Fibroblast of the aortic adventitia (primary cell): ENCODE data around the gene MEGF10. TPM values are rescaled to one million over a fixed set of nuclear protein-coding genes. Genes with fewer than 3 reads are reported as not detected.

ENCODE experiments used
- DNase-seq: peaks from one replicate; pipeline ENCODE4 v3.0.0-alpha.2; 2010; ENCODE audit warnings: low read depth
- H3K4me3 ChIP-seq: 2 replicates; pipeline ENCODE4 v1.5.1; 2011; ENCODE audit warnings: low read depth, mild to moderate bottlenecking, control low read depth, low read length, moderate library complexity
- CTCF ChIP-seq: IDR thresholded peaks from 2 replicates; pipeline ENCODE4 v1.5.1; 2011; ENCODE audit warnings: mild to moderate bottlenecking, low read length, control low read depth, inconsistent platforms; ENCODE audit not compliant: insufficient read depth
- total RNA-seq: library from RNA; depleted of rRNA; stranded (reverse); fragments of >200 nt; gene quantifications from 2 replicates; pipeline ENCODE4 v1.2.3, GENCODE V29; 2012; ENCODE audit warnings: low replicate concordance

MEGF10 gene
- total RNA-seq, 1 donor = not detected

DNA sequence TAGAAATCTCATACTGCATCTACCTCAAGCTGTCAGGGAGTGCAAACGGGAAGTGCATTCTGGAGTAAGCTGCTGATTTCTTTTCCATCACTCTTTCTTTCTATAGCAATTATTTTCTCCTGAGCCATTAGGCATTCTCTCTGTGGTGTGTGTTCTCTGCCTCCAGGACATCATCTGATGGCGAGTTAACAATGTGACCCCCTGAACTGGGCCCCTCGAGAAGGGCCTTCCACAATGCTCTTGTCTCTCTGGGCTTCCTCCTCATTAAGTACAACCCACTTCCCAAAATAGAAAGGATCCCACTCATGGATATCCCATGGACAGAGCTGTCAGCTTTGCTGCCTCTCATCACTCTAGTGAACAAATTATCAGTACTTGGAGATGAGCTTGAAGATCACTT, 130.2 kb downstream of the MEGF10 start:
- DNase-seq = no peak
- H3K4me3 ChIP-seq = no peak overlapping the region
- TF ChIP-seq CTCF = no peak

- no peak for DNase-seq
- no peak overlapping the region for H3K4me3 ChIP-seq
- no peak for TF ChIP-seq CTCF
Observed at GRCh38 chr5:127421471-127421870, 130.9 kb downstream of the MEGF10 start.

DNA sequence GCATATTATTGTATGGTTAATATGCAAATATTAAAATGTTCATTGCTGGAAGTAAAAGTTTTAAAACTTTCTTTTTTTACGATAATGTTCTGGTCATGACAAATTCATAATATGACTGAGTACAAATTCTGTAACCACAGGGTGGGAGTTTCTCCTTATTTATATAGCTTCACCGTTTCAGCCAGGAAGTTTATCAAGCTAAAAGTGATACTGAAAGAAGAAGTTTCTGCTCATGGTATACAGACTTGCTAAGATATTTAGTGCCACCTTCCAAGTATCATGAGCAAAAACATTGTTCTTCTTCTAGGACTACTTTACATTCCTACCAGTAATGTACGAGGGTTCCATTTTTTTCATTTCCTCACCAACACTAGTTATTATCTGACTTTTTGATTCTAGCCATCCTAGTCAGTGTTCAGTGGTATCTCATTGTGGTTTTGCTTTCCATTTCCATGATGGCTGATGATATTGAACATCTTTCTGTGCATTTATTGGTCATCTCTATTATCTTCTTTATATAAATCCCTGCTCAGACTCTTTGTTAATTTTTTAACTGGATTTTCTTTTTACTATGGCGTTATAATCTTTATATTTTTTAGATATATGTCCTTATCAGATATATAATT, 132.7 kb downstream of the MEGF10 start:
- no peak overlapping the region for H3K4me3 ChIP-seq
- TF ChIP-seq CTCF = no peak
- no peak for DNase-seq

DNA sequence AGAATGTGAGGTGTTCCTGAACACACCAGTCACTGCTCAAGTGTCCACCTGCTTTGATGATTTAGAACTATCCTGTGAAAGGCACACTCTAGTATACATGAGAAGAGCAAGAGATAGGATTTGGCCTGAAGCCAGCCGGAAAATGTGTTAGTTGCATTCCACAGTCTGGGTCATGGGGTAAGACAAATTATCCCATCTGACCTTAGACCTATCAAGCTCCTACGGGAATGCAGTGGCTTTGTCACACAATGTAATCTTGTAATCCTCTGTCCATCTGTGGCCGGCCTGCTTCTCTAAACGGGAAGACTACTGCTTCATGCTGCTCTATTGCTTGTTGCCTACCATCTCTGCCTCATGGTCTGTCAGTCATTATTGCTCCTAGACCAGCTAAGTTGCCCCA, 134.4 kb downstream of the MEGF10 start:
- TF ChIP-seq CTCF = no peak
- no peak overlapping the region for H3K4me3 ChIP-seq
- DNase-seq = peak; percentile 5

- no peak for TF ChIP-seq CTCF
- no peak for DNase-seq
- no peak overlapping the region for H3K4me3 ChIP-seq
Observed at GRCh38 chr5:127425868-127426267, 135.3 kb downstream of the MEGF10 start.

GRCh38 chr5:127426661-127427060, 136.1 kb downstream of the MEGF10 start:
- no peak for DNase-seq
- TF ChIP-seq CTCF = no peak
- no peak overlapping the region for H3K4me3 ChIP-seq

DNA sequence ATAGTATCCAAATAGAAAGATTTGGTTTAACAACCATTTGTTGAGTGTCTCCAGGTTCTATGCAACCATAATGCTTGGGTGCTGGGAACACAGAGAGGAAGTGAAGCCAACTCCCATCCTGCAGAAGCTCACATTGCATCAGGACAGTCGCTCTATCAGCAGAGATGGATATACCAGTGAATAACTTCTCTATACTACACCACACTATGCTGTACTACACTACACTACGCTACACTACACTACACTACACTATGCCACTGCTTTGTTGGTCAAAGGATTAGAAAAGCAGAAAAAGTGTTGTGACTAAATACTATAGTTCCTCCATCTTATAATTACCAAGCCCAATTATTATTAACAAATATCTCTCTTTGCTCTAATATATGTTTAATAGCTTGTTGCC, 137.7 kb downstream of the MEGF10 start:
- TF ChIP-seq CTCF = no peak
- no peak for DNase-seq
- no peak overlapping the region for H3K4me3 ChIP-seq
